GM13976 (cell line): ENCODE results near the gene ZNF613.

Experiments used
- DNase-seq: peaks from one replicate; pipeline ENCODE4 v3.0.0; 2012; ENCODE audit warnings: low spot score
- in situ Hi-C: fragments of 300-500 bp; cut with MboI; formaldehyde crosslinking; loops from one replicate; pipeline ENCODE4 v1.12.0; 2022; ENCODE audit warnings: low sequenced_read_pairs, mixed read lengths, inconsistent platforms; ENCODE audit not compliant: unreplicated experiment
- TF ChIP-seq, protein P1 (sequence below): IDR thresholded peaks from 2 replicates; pipeline ENCODE4 v1.5.1; 2012; ENCODE audit warnings: borderline replicate concordance, mild to moderate bottlenecking; ENCODE audit not compliant: insufficient read depth; ENCODE audit errors: extremely low read depth, missing control alignments, control extremely low read depth

ZNF613 gene

DNA sequence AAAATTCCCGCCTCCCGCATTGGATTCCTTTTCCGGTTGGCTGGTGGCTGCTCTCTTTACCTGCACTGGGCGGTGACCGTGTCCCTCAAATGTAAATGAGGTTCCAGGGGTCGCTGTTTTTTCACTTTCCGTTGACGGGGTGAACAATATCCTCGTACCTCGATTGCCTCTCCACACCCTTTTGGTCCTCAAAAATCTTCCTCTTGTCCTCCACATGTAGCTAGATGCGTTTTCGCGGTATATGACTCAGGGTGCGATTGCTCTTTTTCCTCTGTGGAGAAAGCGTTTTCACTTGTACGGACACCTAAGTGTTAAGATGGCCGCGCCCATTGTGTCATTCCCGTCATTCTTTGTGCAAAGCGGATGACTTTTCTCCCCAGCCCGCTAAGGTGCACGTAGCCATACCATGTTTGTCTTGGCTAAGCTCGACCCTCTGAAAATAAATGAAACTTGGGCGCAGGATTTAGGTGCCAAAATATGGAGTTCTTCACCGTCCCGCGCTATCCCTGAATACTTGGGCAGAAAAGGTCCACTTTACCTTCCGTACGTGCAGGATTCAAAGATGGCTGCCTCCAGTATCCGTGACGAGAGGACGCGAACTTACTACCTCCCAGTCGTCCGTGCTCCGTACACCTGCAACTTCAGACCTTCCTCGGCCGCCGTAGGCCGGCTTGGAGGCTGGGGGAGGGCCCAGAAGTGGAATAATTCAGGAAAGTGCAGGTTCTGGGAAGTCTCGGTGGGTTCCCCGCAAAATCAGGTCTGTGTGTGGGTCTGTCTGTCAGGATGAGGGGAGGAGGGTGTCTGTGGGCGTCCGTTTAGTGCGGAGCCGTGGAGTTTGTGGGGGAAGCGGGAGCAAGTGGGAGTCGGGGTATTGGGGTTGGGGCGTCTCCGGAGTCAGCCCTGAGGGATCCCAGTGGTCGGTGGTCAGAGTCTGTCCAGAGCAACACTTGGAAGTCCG is at the start of gene ZNF613:
Gene ZNF613 (plus strand): TSS at position 689 of the 958 bp plus-strand sequence. CDS start 8,749 bp downstream, outside the sequence.
- in situ Hi-C loops, result no loop called here
- DNase-seq, result peak; percentile 88
- TF ChIP-seq, protein P1, sequence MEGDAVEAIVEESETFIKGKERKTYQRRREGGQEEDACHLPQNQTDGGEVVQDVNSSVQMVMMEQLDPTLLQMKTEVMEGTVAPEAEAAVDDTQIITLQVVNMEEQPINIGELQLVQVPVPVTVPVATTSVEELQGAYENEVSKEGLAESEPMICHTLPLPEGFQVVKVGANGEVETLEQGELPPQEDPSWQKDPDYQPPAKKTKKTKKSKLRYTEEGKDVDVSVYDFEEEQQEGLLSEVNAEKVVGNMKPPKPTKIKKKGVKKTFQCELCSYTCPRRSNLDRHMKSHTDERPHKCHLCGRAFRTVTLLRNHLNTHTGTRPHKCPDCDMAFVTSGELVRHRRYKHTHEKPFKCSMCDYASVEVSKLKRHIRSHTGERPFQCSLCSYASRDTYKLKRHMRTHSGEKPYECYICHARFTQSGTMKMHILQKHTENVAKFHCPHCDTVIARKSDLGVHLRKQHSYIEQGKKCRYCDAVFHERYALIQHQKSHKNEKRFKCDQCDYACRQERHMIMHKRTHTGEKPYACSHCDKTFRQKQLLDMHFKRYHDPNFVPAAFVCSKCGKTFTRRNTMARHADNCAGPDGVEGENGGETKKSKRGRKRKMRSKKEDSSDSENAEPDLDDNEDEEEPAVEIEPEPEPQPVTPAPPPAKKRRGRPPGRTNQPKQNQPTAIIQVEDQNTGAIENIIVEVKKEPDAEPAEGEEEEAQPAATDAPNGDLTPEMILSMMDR, result no peak

DNA sequence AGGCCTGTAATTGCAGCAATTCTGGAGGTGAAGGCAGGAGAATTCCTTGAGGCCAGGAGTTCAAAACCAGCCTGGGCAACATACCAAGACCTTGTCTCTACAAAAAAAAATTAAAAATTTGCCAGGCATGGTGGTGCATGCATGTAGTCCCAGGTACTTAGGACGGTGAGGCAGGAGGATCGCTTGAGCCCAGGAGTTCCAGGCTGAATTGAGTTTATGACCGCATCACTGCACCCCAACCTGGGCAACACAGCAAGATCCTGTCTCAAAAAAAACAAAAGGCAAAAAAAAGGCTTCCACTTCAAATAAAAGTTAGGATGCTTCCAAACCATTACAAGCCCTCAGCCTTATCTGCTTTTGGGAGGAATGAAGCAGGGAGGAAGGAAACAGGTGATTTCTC is 44.8 kb upstream of the ZNF613 start:
- in situ Hi-C loops, result no loop called here
- DNase-seq, result no peak
- TF ChIP-seq, protein P1, result no peak

DNA sequence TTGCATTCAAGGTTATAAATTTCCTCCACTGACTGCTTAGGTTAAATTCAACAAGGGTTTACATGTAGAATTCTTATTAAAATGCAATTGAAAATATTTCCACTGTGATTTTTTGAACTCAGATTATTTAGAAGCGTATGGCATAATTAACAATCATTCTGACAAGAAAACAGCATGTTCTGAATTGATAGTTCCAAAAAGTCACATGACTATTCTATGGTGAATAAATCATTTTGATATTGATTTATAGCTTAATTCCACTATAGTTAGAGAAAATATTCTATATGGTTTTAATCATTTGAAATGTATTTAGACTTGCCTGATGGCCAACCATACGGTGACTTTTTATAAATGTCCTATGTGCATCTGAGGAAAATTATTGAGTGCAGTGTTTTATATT is 42.6 kb upstream of the ZNF613 start:
- in situ Hi-C loops, result no loop called here
- DNase-seq, result no peak
- TF ChIP-seq, protein P1, result no peak

DNA sequence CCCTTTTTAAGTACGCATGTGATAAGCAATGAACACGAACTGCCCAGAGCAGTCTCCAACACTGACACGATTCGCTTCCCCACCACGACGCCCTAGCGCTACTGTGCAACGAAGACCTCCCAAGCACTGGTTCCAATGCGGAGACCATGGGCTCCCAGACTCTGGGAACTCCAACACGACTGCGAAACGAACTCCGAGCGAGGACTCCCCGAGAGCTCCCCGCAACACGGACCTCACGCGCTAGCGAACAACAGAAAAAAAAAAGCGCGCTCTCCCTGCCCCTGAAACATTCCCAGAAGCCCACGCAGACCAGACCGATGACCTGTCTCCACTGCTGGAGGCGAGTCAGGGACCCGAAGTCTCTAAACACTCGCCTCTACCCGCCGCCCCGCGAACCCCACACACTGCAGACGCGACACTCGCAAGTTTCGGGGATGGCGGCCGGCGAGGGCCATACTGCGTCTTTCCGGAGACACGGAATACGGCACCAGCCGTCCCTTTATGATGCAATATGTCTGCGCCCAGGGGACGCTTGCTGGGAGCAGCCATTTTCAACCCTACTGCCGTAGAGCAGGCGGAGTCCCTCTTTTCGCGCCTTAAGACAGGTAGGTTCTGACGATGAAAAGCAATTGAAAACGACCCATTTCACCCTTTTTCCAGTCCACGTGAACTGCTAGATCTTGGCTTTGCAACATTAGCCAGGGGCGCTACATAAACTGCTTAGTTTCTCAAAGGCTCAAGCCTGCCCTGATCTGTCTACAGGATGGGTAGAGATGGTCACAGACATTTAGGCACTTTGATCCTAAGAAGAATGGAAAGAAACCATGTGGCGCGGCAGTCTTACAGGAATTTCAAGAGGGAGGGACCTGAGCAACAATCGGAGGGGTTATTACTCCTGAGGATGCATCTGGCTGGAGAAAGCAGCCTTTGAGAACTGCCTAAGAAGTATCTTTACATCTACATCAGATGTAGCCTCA is 39.5 kb upstream of the ZNF613 start, which contains the start of gene ZNF577:
Gene ZNF577 (minus strand): TSS at position 430 of the 977 bp plus-strand sequence. CDS start 7,569 bp downstream, outside the sequence.
- peak; percentile 53 for DNase-seq
- in situ Hi-C loops, result no loop called here
- TF ChIP-seq, protein P1, result no peak

DNA sequence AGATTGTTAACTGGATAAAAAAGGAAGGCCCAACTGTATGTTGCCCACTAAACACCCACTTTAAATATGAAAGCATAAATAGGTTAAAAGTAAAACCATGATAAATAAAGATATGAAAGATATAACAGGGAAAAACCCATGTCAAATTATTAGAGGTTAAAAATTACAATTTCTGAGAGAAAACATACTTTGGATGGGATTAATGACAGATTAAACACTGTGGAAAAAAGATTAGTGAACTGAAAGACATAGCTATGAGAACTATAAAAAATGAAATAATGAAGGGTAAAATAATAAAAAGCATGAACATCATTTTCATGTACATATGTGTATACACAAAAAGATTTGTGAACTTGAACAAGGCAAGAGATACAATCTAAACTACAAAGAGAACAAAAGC is 37.3 kb upstream of the ZNF613 start:
- DNase-seq, result no peak
- in situ Hi-C loops, result no loop called here
- TF ChIP-seq, protein P1, result no peak

DNA sequence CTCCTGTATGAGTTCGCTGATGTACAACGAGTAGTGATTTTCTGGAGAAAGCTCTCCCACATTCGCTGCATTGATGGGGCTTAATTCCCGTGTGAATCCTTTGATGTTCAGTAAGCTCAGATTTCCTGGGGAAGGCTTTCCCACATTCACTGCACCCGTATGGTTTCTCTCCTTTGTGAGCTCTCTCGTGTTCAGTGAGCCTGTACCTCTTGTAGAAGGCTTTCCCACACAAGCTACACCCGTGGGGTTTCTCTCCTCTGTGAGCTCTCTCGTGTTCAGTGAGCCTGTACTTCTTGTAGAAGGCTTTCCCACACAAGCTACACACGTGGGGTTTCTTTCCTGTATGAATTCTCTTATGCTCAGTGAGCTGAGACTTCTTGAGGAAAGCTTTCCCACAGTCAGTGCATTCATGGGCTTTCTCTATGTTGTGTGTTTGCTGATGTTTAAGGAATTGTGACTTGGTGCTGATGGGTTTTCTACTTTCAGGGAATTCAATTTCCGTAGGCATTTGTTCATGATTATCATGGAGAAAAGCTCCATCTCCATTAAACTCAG is 36.0 kb upstream of the ZNF613 start:
- TF ChIP-seq, protein P1, result no peak
- in situ Hi-C loops, result no loop called here
- no peak for DNase-seq
